Tibial nerve (tissue), 4 donors: ENCODE data around the gene ABHD16B. TPM values are rescaled to one million over a fixed set of nuclear protein-coding genes. Genes with fewer than 3 reads are reported as not detected.

Source experiments
- DNase-seq, 2 donors: peaks; one replicate each; pipeline ENCODE4 v3.0.0-alpha.2; 2019; ENCODE audit warnings: low spot score in 2 of 2
- H3K27ac ChIP-seq, 4 donors: fragments of 200-600 bp; sonication (generic) in 3 of 4; one replicate each; pipeline ENCODE4 v1.5.1; 2017 to 2019; ENCODE audit warnings: mild to moderate bottlenecking in 1 of 4
- H3K27me3 ChIP-seq, 2 donors: fragments of 200-600 bp; sonication (generic) in 1 of 2; one replicate each; pipeline versions ENCODE4 v1.5.1 to v1.6.0; 2017 to 2019
- H3K36me3 ChIP-seq, 3 donors: fragments of 200-600 bp; sonication (generic); one replicate each; pipeline ENCODE4 v1.5.1; 2018 to 2019
- H3K4me1 ChIP-seq, 4 donors: fragments of 200-600 bp; sonication (generic) in 3 of 4; one replicate each; pipeline ENCODE4 v1.5.1; 2017 to 2019
- H3K4me3 ChIP-seq, 4 donors: fragments of 200-600 bp; sonication (generic) in 3 of 4; one replicate each; pipeline ENCODE4 v1.5.1; 2017 to 2019; ENCODE audit warnings: mild to moderate bottlenecking in 1 of 4, moderate library complexity in 1 of 4
- H3K9me3 ChIP-seq, 4 donors: fragments of 200-600 bp; sonication (generic) in 3 of 4; one replicate each; pipeline ENCODE4 v1.5.1; 2017 to 2019
- CTCF ChIP-seq, 5 experiments: fragments of 200-600 bp in 3 of 5; fragments of 450-650 bp in 2 of 5; sonication (generic) in 3 of 5; IDR thresholded peaks; one replicate each; pipeline ENCODE4 v1.5.1; 2016 to 2019; ENCODE audit warnings: antibody characterized with exemption in 5 of 5, mild to moderate bottlenecking in 3 of 5, moderate library complexity in 2 of 5
- EP300 ChIP-seq, 2 donors: sonication (generic); formaldehyde crosslinking; IDR thresholded peaks; one replicate each; pipeline ENCODE4 v1.6.1; 2017; ENCODE audit warnings: antibody characterized with exemption in 2 of 2, mild to moderate bottlenecking in 1 of 2
- POLR2A ChIP-seq, 2 donors: fragments of 450-650 bp; IDR thresholded peaks; one replicate each; pipeline ENCODE4 v1.6.1; 2017; ENCODE audit warnings: antibody characterized with exemption in 2 of 2, mild to moderate bottlenecking in 2 of 2, moderate library complexity in 2 of 2
- WGBS, 2 donors: methylation state at CpG; one replicate each; pipeline ENCODE4 v1.1.5; 2018; 5-methylcytosine and 5-hydroxymethylcytosine counted together
- total RNA-seq, 4 donors: library from RNA; depleted of rRNA; stranded (reverse); fragments of >200 nt; gene quantifications; one replicate each; pipeline ENCODE4 v1.1.0, GENCODE V29; 2016

Gene ABHD16B
- total RNA-seq, 4 donors from 2014 or later, result not detected

- TF ChIP-seq EP300 (IDR thresholded peaks at IDR 0.05) (no peak), POLR2A (IDR thresholded peaks at IDR 0.05) (no peak), CTCF (IDR thresholded peaks at IDR 0.05) (no peak)
- H3K36me3 ChIP-seq, result peaks cover 0 to 19% (median 7%) of the 10 kb centered on the region in 3 donors
- H3K4me3 ChIP-seq, result no peak overlapping the region
- H3K4me1 ChIP-seq, result peaks cover 2 to 67% (median 37%) of the 10 kb centered on the region in 4 donors
- H3K27ac ChIP-seq, result peak overlapping the region in 2 of 4 donors; percentile 65 to 68
- H3K27me3 ChIP-seq, result peaks cover 0 to 20% of the 10 kb centered on the region in 2 donors
- DNase-seq, result no peak
- H3K9me3 ChIP-seq, result no peaks in the 10 kb centered on the region
- 34 to 35% methylated on average over 7 of the region's 7 CpGs for WGBS, 2 donors
Measured at GRCh38 chr20:63859166-63859699, 2.1 kb upstream of the ABHD16B start.

- Histone ChIP-seq H3K36me3 (peaks cover 0 to 19% (median 7%) of the 10 kb centered on the region in 3 donors), H3K4me3 (no peak overlapping the region), H3K4me1 (peaks cover 0 to 55% (median 27%) of the 10 kb centered on the region in 4 donors), H3K9me3 (no peaks in the 10 kb centered on the region), H3K27me3 (peaks cover 0 to 8% of the 10 kb centered on the region in 2 donors), H3K27ac (peak overlapping the region in 1 of 4 donors; percentile 34)
- no peak for DNase-seq
- TF ChIP-seq CTCF (IDR thresholded peaks at IDR 0.05) (no peak), POLR2A (IDR thresholded peaks at IDR 0.05) (no peak), EP300 (IDR thresholded peaks at IDR 0.05) (no peak)
- 64 to 74% methylated on average over 17 of the region's 17 CpGs for WGBS, 2 donors
Measured at GRCh38 chr20:63860325-63861051, 810 bp upstream of the ABHD16B start.

- no peak overlapping the region for H3K27ac ChIP-seq
- TF ChIP-seq CTCF (IDR thresholded peaks at IDR 0.05), result no peak
- no peak for TF ChIP-seq POLR2A (IDR thresholded peaks at IDR 0.05)
- TF ChIP-seq EP300 (IDR thresholded peaks at IDR 0.05), result no peak
Measured at GRCh38 chr20:63861981-63862901, 943 bp downstream of the ABHD16B start.

GRCh38 chr20:63863021-63863797 lies 1.9 kb downstream of the ABHD16B start:
- WGBS, 2 donors, result 67 to 84% methylated on average over 18 of the region's 18 CpGs
- Histone ChIP-seq H3K4me1 (peaks cover 0 to 56% (median 29%) of the 10 kb centered on the region in 4 donors), H3K9me3 (no peaks in the 10 kb centered on the region), H3K36me3 (peaks cover 0 to 21% (median 7%) of the 10 kb centered on the region in 3 donors), H3K27me3 (no peaks in the 10 kb centered on the region), H3K4me3 (peak overlapping the region in 2 of 4 donors; percentile 62 to 84), H3K27ac (peak overlapping the region; percentile 76 to 99 (median 91))
- TF ChIP-seq EP300 (IDR thresholded peaks at IDR 0.05), result no peak
- no peak for TF ChIP-seq POLR2A (IDR thresholded peaks at IDR 0.05)
- DNase-seq, result no peak

More at GRCh38 chr20:63861981-63862901, 943 bp downstream of the ABHD16B start:
- 96% methylated on average over 72 to 85 of the region's 95 CpGs for WGBS, 2 donors
- H3K4me1 ChIP-seq, result peaks cover 0 to 57% (median 37%) of the 10 kb centered on the region in 4 donors
- peaks cover 0 to 19% (median 7%) of the 10 kb centered on the region in 3 donors for H3K36me3 ChIP-seq
- no peaks in the 10 kb centered on the region for H3K27me3 ChIP-seq
- H3K4me3 ChIP-seq, result no peak overlapping the region
- no peaks in the 10 kb centered on the region for H3K9me3 ChIP-seq
- DNase-seq, result no peak
